ENCODE measurements around the gene ANO3. TPM values are rescaled to one million over a fixed set of nuclear protein-coding genes. Genes with fewer than 3 reads are reported as not detected.
A peak's percentile ranks its signal among the peaks of the same experiment; 100 is the strongest.

The ANO3 gene
- total and polyA plus RNA-seq, 2 of the 8 experiments (the other 6 are each of a cell fraction or from before 2014, with no cell fraction given) = not detected

DNA sequence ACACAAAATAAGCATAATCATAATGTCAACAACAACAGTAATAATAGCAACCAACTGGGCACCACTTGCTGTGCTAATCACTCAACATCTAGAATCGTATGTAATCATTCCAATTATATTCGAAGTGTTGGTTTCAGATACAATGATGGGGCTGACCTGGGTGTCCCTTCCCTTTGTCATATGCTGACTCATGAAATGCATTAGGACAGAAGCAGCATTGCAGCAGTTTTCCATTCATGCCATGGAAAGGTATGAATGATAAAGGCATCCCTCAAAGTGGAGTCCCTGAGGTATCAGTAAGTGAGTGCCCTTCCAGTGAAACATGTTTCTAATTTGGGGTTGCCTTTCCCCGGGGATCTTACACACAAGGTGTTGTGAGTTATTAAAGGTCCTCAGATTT lies 46.3 kb upstream of the ANO3 start:
- Histone ChIP-seq H4K5ac (ENCODE audit: insufficient read length, low read depth, low read length) (no peak overlapping the region), H2BK20ac (ENCODE audit: low read length) (no peak overlapping the region), H3K79me2 (ENCODE audit: control insufficient read depth in 1 of 2, insufficient read depth in 2 of 2, low read length in 2 of 2) (no peaks in the 10 kb centered on the region), H2BK5ac (ENCODE audit: low read depth, low read length) (no peak overlapping the region), H2AK5ac (ENCODE audit: low read depth, low read length) (no peak overlapping the region), H3K9ac (replicated peaks in 1 of 4; ENCODE audit: extremely low read depth in 1 of 4, low read depth in 3 of 4, low read length in 3 of 4) (no peak overlapping the region), H4K91ac (replicated peaks; ENCODE audit: insufficient read length, low read length) (no peak overlapping the region), H2AFZ (ENCODE audit: low read length) (peak overlapping the region; percentile 18; the same call in 1 of the 2 replicates), H3K4me1 (replicated peaks in 1 of 4; ENCODE audit: control insufficient read depth in 3 of 4, insufficient read depth in 4 of 4, low read length in 3 of 4) (peaks cover 0 to 4% (median 3%) of the 10 kb centered on the region in 4 experiments; a peak in 3 of 7 replicates), H3K27ac (ENCODE audit: low read depth, low read length) (no peak overlapping the region), H3K23me2 (ENCODE audit: low read depth, low read length) (no peaks in the 10 kb centered on the region; the same call in 1 of the 2 replicates), H2BK12ac (ENCODE audit: low read depth, low read length) (no peak overlapping the region), H3K4ac (replicated peaks; ENCODE audit: insufficient read length, low read depth, low read length) (no peak overlapping the region), H2BK15ac (ENCODE audit: low read length) (no peak overlapping the region), H4K8ac (ENCODE audit: extremely low read depth, insufficient read depth, low read length) (no peak overlapping the region), H3K4me3 (ENCODE audit: extremely low read depth in 1 of 4, insufficient read depth in 2 of 4, low read depth in 3 of 4, low read length in 4 of 4) (no peak overlapping the region), H3K36me3 (ENCODE audit: control insufficient read depth in 2 of 4, insufficient read depth in 4 of 4, low read length in 3 of 4) (no peaks in the 10 kb centered on the region), H3K79me1 (ENCODE audit: low read depth, low read length) (no peaks in the 10 kb centered on the region), H3K27me3 (replicated peaks in 1 of 4; ENCODE audit: control insufficient read depth in 3 of 4, extremely low read depth in 1 of 4, insufficient read depth in 3 of 4, low read length in 3 of 4) (no peaks in the 10 kb centered on the region), H3K56ac (replicated peaks; ENCODE audit: insufficient read length, low read depth, low read length) (no peak overlapping the region), H3K18ac (ENCODE audit: extremely low read depth, low read length) (no peak overlapping the region), H3K9me3 (ENCODE audit: insufficient read depth in 2 of 2, low read depth in 1 of 2, low read length in 1 of 2) (no peaks in the 10 kb centered on the region), H4K20me1 (replicated peaks in 1 of 2; ENCODE audit: control insufficient read depth in 1 of 2, insufficient read depth in 2 of 2, low read length in 2 of 2) (no peaks in the 10 kb centered on the region), H2BK120ac (replicated peaks; ENCODE audit: low read depth, low read length) (no peak overlapping the region), H3K23ac (ENCODE audit: insufficient read length) (no peak overlapping the region), H3K4me2 (ENCODE audit: insufficient read depth in 1 of 2, low read depth in 2 of 2, low read length in 2 of 2) (no peak overlapping the region), H3K14ac (ENCODE audit: insufficient read length) (no peak overlapping the region)
- 89% methylated on average over 3 of the region's 3 CpGs; no CpG with 5 or more reads in 1 of the 2 experiments for WGBS, 2 experiments (ENCODE audit: extremely low coverage in 1 of 2, insufficient coverage in 1 of 2, insufficient read length in 1 of 2, insufficient replicate concordance in 2 of 2, low coverage in 1 of 2, low lambda C conversion rate in 2 of 2, missing lambda C conversion rate in 1 of 2)
- POLR2A ChIA-PET (ENCODE audit: partially characterized antibody) = no interaction called here
- CTCF ChIA-PET (ENCODE audit: partially characterized antibody) = interaction anchor here (0.7 to 1.5 kb wide), 9 partner anchors 34 to 756 kb away, joined by 3 to 7 read pairs (median 3); partner anchors contain the start of gene ANO3
- FAIRE-seq (no peak), DNase-seq (ENCODE audit: low read depth in 1 of 2, low spot score in 2 of 2) (no peak)
- no peak for TF ChIP-seq YY1 (IDR thresholded peaks at IDR 0.05; ENCODE audit: low read depth, low read length)
- peak; percentile 46 for TF ChIP-seq BACH1 (IDR thresholded peaks at IDR 0.05; ENCODE audit: low read length)
- 0 out of 2 replicates have a peak, but pooled peaks have one; percentile 32 for TF ChIP-seq MAFK (IDR thresholded peaks at IDR 0.05; ENCODE audit: low read depth, low read length)
